GM12872 (cell line): ENCODE measurements around the gene AQP3.

Experiments used
- TF ChIP-seq, protein P1 (sequence below): IDR thresholded peaks from 3 replicates; pipeline ENCODE4 v1.5.1; 2011; ENCODE audit warnings: low read depth, mild to moderate bottlenecking, low read length, moderate library complexity; ENCODE audit not compliant: insufficient read depth

The AQP3 gene

DNA sequence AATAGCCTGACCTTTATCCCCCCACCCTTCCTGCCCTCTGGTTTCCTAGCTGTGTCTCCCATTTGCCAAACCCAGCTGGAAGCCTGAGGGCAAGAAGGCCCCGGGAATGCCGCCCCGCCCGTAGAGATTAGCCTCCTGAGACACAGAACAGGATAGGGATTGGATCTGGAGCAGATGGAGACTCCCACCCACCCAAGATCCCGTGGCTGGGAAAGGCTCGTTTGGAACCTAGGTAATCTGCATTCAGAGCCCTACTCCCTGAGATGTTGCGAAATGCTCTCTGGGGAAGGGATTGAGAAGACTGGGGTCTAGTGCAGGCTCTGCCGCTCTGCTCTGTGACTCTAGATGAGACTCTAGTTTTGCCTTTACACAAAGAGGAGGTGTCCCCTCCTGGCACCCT is 10.9 kb downstream of the AQP3 start:
- TF ChIP-seq, protein P1, sequence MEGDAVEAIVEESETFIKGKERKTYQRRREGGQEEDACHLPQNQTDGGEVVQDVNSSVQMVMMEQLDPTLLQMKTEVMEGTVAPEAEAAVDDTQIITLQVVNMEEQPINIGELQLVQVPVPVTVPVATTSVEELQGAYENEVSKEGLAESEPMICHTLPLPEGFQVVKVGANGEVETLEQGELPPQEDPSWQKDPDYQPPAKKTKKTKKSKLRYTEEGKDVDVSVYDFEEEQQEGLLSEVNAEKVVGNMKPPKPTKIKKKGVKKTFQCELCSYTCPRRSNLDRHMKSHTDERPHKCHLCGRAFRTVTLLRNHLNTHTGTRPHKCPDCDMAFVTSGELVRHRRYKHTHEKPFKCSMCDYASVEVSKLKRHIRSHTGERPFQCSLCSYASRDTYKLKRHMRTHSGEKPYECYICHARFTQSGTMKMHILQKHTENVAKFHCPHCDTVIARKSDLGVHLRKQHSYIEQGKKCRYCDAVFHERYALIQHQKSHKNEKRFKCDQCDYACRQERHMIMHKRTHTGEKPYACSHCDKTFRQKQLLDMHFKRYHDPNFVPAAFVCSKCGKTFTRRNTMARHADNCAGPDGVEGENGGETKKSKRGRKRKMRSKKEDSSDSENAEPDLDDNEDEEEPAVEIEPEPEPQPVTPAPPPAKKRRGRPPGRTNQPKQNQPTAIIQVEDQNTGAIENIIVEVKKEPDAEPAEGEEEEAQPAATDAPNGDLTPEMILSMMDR: no peak

- TF ChIP-seq, protein P1: no peak
These were observed 11.5 kb downstream of the AQP3 start for GRCh38 chr9:33435821-33436277.

DNA sequence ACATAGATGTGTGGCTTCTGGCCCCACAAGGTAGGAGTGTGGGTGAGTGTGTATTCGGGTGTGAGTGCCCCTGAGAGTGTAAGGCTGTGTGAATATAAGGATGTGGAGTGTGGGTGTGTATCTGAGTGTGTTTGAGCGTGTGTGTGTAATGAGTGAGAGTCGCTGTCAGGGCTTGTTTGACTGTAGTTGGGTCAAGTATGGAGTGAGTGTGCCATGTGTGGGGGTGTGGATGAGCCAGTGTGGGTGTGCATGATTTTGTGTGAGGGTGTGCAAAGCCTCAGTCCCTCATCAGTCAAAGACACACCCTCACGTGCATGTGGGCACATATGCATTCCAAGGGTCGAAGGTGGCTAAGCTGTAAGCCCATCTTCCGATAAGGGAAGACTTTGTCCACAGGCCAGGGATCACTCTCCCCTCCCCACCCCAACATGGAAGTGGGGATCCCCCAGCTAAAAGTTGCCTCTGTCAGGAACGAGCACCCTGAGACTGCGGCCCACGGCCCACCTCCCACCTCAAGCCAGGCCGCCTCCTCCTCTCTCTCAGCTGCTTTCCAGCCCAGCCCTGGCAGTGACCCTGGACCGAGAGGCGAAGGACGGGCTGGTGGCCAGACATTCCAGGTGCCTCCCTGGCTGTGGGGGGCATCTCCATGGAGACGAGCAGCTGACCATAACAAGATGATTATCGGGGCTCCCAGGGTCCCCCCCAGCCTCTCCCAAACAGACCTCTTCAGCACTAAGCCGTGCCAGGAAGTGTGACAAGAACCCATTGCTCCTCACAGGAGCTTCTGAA is 12.9 kb downstream of the AQP3 start:
- TF ChIP-seq, protein P1: no peak

- TF ChIP-seq, protein P1: no peak
These were observed 13.5 kb downstream of the AQP3 start for GRCh38 chr9:33433871-33434270.

GRCh38 chr9:33431420-33431819 is 16.0 kb downstream of the AQP3 start:
- TF ChIP-seq, protein P1: no peak

- TF ChIP-seq, protein P1: no peak
These were observed 16.5 kb downstream of the AQP3 start for GRCh38 chr9:33430942-33431341.

- TF ChIP-seq, protein P1: no peak
These were observed 18.0 kb downstream of the AQP3 start for GRCh38 chr9:33429256-33429985.
